Tibial nerve (tissue), 3 donors: ENCODE measurements around the gene PKNOX2.

Experiments
- CTCF ChIP-seq, 5 experiments: fragments of 200-600 bp in 3 of 5; fragments of 450-650 bp in 2 of 5; sonication (generic) in 3 of 5; IDR thresholded peaks; one replicate each; pipeline ENCODE4 v1.5.1; 2016 to 2019; ENCODE audit warnings: antibody characterized with exemption in 5 of 5, mild to moderate bottlenecking in 3 of 5, moderate library complexity in 2 of 5
- POLR2A ChIP-seq, 2 donors: fragments of 450-650 bp; IDR thresholded peaks; one replicate each; pipeline ENCODE4 v1.6.1; 2017; ENCODE audit warnings: antibody characterized with exemption in 2 of 2, mild to moderate bottlenecking in 2 of 2, moderate library complexity in 2 of 2

DNA sequence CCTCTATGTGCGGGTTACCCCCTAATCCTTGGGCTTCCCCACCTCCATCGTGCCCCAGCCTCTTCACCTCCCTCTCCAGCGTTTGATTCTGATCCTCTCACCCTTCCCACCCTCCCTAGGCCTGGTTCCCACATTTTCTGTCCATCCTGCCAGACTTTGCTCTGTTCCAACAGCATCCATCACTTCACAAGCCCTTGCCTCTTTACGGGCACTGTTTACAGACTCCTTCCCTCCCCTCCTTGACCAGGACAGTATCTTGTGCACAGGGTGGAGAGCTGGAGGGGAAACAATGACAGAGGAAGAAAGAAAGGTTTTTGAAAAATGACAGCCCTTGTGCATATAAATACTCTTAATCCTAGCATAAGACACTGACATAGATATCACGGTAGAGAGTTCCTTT lies 301.1 kb downstream of the PKNOX2 start:
- no peak for TF ChIP-seq CTCF (IDR thresholded peaks at IDR 0.05)
- no peak for TF ChIP-seq POLR2A (IDR thresholded peaks at IDR 0.05)
